LNCaP clone FGC (cell line): ENCODE results near the gene ANOS1.
"Not testable (repeated sequence)": the region's sequence is repeated elsewhere in the genome, so short reads cannot be mapped to it uniquely, and the experiment has no call there.

Experiments used
- DNase-seq: peaks from one replicate; pipeline ENCODE4 v3.0.0-alpha.2; 2011; ENCODE audit warnings: low read depth
- H3K4me3 ChIP-seq: 2 replicates; pipeline ENCODE4 v1.5.1; 2011; ENCODE audit warnings: mild to moderate bottlenecking, low read depth, low read length, control low read depth
- TF ChIP-seq, protein P1 (sequence below): IDR thresholded peaks from 2 replicates; pipeline ENCODE4 v1.5.1; 2012; ENCODE audit warnings: mild to moderate bottlenecking; ENCODE audit not compliant: control insufficient read depth, insufficient read depth; ENCODE audit errors: extremely low read depth

ANOS1 gene

DNA sequence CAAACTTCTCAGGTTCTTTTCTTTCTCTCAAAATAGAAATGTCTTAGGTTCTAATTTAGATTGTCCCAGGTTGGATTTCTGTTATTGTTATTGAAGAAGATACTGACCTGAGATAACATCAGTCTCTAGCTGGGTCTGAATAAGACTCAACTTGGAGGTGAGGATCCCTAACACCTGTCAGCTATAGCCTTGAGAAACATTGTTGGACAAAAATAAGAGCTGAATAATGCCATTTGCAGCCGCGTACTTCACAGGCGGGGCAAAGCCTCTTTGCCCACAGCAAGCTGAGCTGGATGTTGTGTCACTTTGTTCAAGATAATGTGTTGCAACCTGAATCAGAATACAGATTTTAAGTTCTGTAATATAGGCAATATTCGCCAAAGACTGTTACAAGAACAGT is 231.7 kb downstream of the ANOS1 start:
- DNase-seq: no peak
- TF ChIP-seq, protein P1, sequence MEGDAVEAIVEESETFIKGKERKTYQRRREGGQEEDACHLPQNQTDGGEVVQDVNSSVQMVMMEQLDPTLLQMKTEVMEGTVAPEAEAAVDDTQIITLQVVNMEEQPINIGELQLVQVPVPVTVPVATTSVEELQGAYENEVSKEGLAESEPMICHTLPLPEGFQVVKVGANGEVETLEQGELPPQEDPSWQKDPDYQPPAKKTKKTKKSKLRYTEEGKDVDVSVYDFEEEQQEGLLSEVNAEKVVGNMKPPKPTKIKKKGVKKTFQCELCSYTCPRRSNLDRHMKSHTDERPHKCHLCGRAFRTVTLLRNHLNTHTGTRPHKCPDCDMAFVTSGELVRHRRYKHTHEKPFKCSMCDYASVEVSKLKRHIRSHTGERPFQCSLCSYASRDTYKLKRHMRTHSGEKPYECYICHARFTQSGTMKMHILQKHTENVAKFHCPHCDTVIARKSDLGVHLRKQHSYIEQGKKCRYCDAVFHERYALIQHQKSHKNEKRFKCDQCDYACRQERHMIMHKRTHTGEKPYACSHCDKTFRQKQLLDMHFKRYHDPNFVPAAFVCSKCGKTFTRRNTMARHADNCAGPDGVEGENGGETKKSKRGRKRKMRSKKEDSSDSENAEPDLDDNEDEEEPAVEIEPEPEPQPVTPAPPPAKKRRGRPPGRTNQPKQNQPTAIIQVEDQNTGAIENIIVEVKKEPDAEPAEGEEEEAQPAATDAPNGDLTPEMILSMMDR: no peak
- no peak overlapping the region for H3K4me3 ChIP-seq

DNA sequence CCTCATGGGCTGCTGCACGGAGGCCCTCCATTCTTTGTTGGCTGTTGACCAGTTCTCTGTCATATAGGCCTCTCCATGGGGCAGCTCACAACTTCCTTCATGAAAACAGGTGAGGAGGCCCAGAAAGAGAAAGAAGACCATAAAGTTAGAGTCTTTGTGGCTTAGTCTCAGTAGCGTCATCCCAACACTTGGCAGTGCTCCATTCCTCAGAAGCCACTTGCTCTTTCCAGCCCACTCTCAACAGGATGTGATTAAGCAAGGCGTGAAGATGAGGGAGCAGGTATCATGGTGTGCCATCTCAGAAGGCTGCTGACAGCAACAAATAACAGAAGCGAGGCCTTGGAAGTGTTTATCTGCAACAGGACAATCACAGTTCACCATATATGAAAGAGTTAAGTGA is 236.9 kb downstream of the ANOS1 start:
- not testable (repeated sequence) for H3K4me3 ChIP-seq, DNase-seq

DNA sequence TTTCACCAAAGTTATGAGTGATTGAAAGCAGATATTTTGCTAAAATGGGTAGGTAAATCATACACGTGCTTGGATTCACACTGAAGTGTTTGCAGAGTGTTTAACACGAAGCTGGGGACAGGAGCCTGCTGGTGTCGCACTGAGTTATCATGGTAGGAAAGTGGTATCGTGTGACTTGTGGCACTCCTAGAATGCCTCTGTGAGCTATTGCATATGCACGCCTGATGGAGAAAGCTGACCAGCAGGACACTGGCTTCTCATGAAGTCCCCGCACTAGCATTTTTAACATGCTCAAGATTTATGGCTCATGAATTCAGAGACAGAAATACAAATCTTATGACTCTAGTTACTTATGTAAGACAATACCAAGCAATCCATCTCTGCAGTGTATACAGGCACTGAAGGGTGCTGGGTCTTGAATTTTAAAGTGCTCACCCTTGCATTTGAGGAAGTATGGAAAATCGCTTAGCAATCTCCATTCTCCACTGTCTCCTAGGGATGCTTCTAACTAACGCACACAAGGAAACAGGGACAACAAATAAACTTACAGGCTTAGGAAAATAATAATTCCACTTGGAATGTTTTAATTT is 247.5 kb downstream of the ANOS1 start:
- TF ChIP-seq, protein P1: no peak
- no peak overlapping the region for H3K4me3 ChIP-seq
- DNase-seq: no peak
